Right lobe of liver (tissue), 6 donors: Measurements from ENCODE around the gene RAF1. TPM values are rescaled to one million over a fixed set of nuclear protein-coding genes. Genes with fewer than 3 reads are reported as not detected.

Source experiments
- ATAC-seq, 4 donors: fragments of 200-7000 bp; cut with Tn5 transposase; one replicate each; pipeline ENCODE4 v1.9.1; 2020; ENCODE audit warnings: mild to moderate bottlenecking in 4 of 4, moderate library complexity in 4 of 4
- DNase-seq, 3 donors: peaks; one replicate each; pipeline ENCODE4 v3.0.0-alpha.2; 2020
- H3K27ac ChIP-seq, 3 donors: fragments of 200-600 bp; one replicate each; pipeline ENCODE4 v1.8.0; 2022
- H3K27me3 ChIP-seq, 2 donors: fragments of 200-600 bp; one replicate each; pipeline ENCODE4 v1.8.0; 2022
- H3K36me3 ChIP-seq, 4 donors: fragments of 200-600 bp; sonication (generic) in 1 of 4; one replicate each; pipeline versions ENCODE4 v1.5.1 to v1.8.0; 2017 to 2022; ENCODE audit warnings: control low read depth in 1 of 4
- H3K4me1 ChIP-seq, 4 donors: fragments of 200-600 bp; sonication (generic) in 1 of 4; one replicate each; pipeline versions ENCODE4 v1.5.1 to v1.8.0; 2017 to 2022; ENCODE audit warnings: control low read depth in 1 of 4
- H3K4me3 ChIP-seq, 3 donors: fragments of 200-600 bp; one replicate each; pipeline ENCODE4 v1.8.0; 2022
- H3K9me3 ChIP-seq, 4 donors: fragments of 200-600 bp; sonication (generic) in 1 of 4; one replicate each; pipeline versions ENCODE4 v1.5.1 to v1.8.0; 2017 to 2022; ENCODE audit warnings: control low read depth in 1 of 4
- CTCF ChIP-seq, 4 donors: fragments of 200-600 bp in 3 of 4; fragments of 450-650 bp in 1 of 4; IDR thresholded peaks; one replicate each; pipeline versions ENCODE4 v1.5.1 to v1.8.0; 2016 to 2022; ENCODE audit warnings: antibody characterized with exemption in 4 of 4, mild to moderate bottlenecking in 2 of 4
- POLR2A ChIP-seq: fragments of 450-650 bp; IDR thresholded peaks from one replicate; pipeline ENCODE4 v1.6.1; 2017; ENCODE audit warnings: antibody characterized with exemption, mild to moderate bottlenecking
- WGBS: methylation state at CpG from one replicate; pipeline ENCODE4 v1.1.6; 2018; ENCODE audit warnings: low coverage, low lambda C conversion rate; ENCODE audit not compliant: insufficient coverage; ENCODE audit errors: missing lambda C conversion rate; 5-methylcytosine and 5-hydroxymethylcytosine counted together
- intact Hi-C, 2 donors: fragments of 100-400 bp; cut with DNase I; formaldehyde crosslinking; loops; one replicate each; pipeline versions ENCODE4 v1.11.2 to v1.14.1; 2022
- total RNA-seq, 6 experiments: library from RNA; depleted of rRNA in 2 of 6; stranded (reverse); fragments of >200 nt in 2 of 6; fragmentation: NEBNext Ultra II Directional in 3 of 6; extraction: Animal tissue kit (Norgen Biotek cat#: 25700) in 3 of 6; gene quantifications; one replicate each; pipeline versions ENCODE4 v1.1.0 to v1.2.4, GENCODE V29; 2016 to 2023
- donor health status: DM: no; HTN: yes; CAD: no.
- donor health status: DM: no; HTN: no; CAD: no.
- donor health status: DM: no; HTN: no; CAD: no.
- donor health status: DM: no; HTN: yes; CAD: no.
- donor health status: DM: no; HTN: yes; CAD: no.

Gene RAF1
- total RNA-seq, 6 experiments from 2014 or later = 55.7 to 72.8 (median 60.4) TPM

GRCh38 chr3:12601072-12601471, 62.8 kb downstream of the RAF1 start:
- Histone ChIP-seq H3K27ac (no peak overlapping the region), H3K36me3 (peaks cover 0 to 43% (median 16%) of the 10 kb centered on the region in 4 donors), H3K4me1 (peaks cover 0 to 17% (median 7%) of the 10 kb centered on the region in 4 donors), H3K27me3 (no peaks in the 10 kb centered on the region), H3K4me3 (no peak overlapping the region), H3K9me3 (no peaks in the 10 kb centered on the region)
- DNase-seq = no peak
- 75% methylated on average over 1 of the region's 1 CpG for WGBS
- ATAC-seq = peak; percentile 26 to 60 (median 54)
- TF ChIP-seq POLR2A = no peak
- TF ChIP-seq CTCF (IDR thresholded peaks at IDR 0.05) = peak; percentile 14 to 29 (median 27)
- intact Hi-C loops = no loop called here

- peak; percentile 54 to 76 (median 66) for ATAC-seq
- H3K27ac ChIP-seq = peak overlapping the region in 2 of 3 donors; percentile 20 to 52
- H3K36me3 ChIP-seq = peaks cover 0 to 43% (median 13%) of the 10 kb centered on the region in 4 donors
- no peaks in the 10 kb centered on the region for H3K27me3 ChIP-seq
- intact Hi-C loops = no loop called here
- peaks cover 0 to 11% (median 5%) of the 10 kb centered on the region in 4 donors for H3K4me1 ChIP-seq
- no peaks in the 10 kb centered on the region for H3K9me3 ChIP-seq
- H3K4me3 ChIP-seq = no peak overlapping the region
- DNase-seq = no peak
- TF ChIP-seq POLR2A (no peak), CTCF (IDR thresholded peaks at IDR 0.05) (no peak)
Measured at GRCh38 chr3:12598890-12599289, 65.0 kb downstream of the RAF1 start.

GRCh38 chr3:12593473-12593872, 70.4 kb downstream of the RAF1 start:
- Histone ChIP-seq H3K27ac (no peak overlapping the region), H3K4me3 (no peak overlapping the region), H3K27me3 (no peaks in the 10 kb centered on the region), H3K9me3 (no peaks in the 10 kb centered on the region), H3K4me1 (peaks cover 0 to 4% (median 0%) of the 10 kb centered on the region in 4 donors), H3K36me3 (peaks cover 0 to 49% (median 22%) of the 10 kb centered on the region in 4 donors)
- intact Hi-C loops = no loop called here
- ATAC-seq (no peak), DNase-seq (no peak)
- 88% methylated on average over 1 of the region's 3 CpGs for WGBS
- TF ChIP-seq POLR2A (no peak), CTCF (IDR thresholded peaks at IDR 0.05) (no peak)

GRCh38 chr3:12591997-12592715, 71.8 kb downstream of the RAF1 start:
- TF ChIP-seq POLR2A = no peak
- no peak for TF ChIP-seq CTCF (IDR thresholded peaks at IDR 0.05)
- WGBS = 56% methylated on average over 4 of the region's 4 CpGs
- ATAC-seq (peak; percentile 42 to 88 (median 66)), DNase-seq (peak in 1 of 3 donors; percentile 41)
- peaks cover 0 to 4% (median 0%) of the 10 kb centered on the region in 4 donors for H3K4me1 ChIP-seq
- no peak overlapping the region for H3K4me3 ChIP-seq
- intact Hi-C loops = no loop called here
- H3K36me3 ChIP-seq = peaks cover 0 to 54% (median 22%) of the 10 kb centered on the region in 4 donors
- H3K27me3 ChIP-seq = no peaks in the 10 kb centered on the region
- peak overlapping the region in 1 of 3 donors; percentile 15 for H3K27ac ChIP-seq
- H3K9me3 ChIP-seq = no peaks in the 10 kb centered on the region
